Midbrain (tissue), 1 donor: ENCODE results near the gene EFL1.
"Not testable (repeated sequence)": the region's sequence is repeated elsewhere in the genome, so short reads cannot be mapped to it uniquely, and the experiment has no call there.

Experiments
- DNase-seq: peaks from one replicate; lab custom pipeline; 2025; lab: John Stamatoyannopoulos, UW

The EFL1 gene

GRCh38 chr15:82281276-82281675, 18.7 kb upstream of the EFL1 start:
- DNase-seq: not testable (repeated sequence)

DNA sequence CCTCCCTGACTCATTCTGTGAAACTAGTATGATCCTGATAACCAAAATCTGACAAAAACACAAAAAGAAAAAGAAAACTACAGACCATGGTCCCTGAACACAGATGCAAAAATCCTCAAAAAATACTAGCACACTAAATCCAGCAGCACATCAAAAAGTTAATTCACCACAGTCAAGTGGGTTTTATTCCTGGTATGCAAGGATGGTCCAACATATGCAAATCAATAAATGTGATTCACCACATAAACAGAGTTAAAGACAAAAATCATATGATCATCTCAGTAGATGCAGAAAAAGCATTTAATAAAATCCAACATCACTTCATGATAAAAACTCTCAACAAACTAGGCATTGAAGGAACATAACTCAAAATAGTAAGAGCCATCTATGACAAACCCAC, 12.9 kb upstream of the EFL1 start:
- no peak for DNase-seq

DNA sequence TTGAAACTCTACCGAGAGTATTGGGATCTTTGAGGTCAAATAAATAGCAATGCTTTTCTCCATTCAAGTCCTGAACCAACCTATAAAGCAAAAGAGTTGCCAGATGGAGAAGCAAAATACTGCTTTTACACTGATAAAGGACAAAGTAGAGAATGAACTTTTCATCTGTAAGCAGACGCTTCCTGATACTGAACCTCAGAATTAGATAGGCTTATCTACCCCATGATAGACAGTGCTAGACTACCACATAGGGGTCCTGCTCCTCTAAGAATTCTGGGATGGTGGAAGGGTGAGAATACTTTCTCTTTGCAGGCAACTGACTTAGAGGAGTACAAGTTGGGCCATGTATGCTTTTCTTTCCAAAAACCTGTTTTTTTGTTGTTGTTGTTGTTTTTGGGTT, 9.6 kb upstream of the EFL1 start:
- no peak for DNase-seq

DNA sequence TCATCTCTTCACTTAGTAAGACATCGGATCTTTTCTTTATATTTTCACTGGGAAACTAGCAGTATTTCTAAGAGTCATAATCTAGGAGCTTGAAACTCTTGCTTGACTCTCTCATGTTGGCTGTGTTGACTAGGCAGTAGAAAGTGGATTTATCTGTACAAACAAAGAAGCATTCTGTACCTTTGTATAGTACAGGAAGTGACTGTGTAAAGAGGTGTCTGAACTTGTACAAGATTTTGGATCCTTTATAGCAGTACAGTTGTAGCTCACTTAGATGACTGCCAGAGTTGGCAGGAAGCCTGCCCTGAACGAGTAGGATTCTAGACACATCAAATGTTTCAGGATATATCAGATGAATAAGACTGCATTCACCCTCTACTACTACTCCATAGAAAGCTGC, 5.9 kb upstream of the EFL1 start:
- not testable (repeated sequence) for DNase-seq

- DNase-seq: not testable (repeated sequence)
Observed at GRCh38 chr15:82267137-82267536, 4.6 kb upstream of the EFL1 start.

GRCh38 chr15:82263350-82263749, 816 bp upstream of the EFL1 start:
- no peak for DNase-seq

DNA sequence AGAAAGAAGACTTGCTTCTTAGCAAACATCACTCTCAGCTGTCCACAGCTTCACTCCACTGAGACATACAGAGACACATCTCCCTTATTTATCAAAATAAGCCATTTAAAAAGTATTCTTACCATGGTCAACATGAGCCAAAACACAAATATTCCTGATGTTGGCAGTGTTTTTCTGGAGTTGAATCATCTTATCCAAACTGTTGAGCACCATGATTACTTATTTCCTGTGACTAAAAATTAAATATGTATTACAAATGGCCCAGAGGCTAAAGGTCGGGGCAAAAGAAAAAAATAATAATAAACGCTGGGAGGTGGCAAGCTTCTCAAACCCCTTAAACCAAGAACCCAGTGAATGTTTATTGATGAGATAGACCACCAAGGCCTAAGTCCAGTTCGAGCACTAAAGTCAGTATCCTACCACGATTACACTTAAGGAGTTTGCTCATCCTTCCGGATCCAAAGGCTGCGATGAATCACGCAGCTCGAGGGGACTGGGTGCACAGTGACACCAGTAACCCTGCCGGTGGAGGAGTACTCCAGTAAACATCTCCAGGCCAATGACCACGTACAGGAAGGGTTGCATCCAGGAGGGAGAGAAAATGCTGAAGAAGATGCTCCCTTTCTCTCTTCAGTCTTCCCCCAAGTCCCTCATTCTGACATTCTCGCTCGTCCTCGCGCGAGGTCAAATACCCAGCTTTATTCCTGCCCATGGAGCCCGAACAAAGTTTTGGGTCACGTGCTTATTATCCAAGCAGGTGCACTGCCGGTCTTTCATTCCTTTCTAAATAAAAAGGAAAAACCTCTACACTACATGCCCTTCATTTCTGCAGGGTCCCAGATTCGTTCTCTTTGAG, 740 bp downstream of the EFL1 start:
- not testable (repeated sequence) for DNase-seq

GRCh38 chr15:82248261-82248660, 14.3 kb downstream of the EFL1 start:
- not testable (repeated sequence) for DNase-seq

DNA sequence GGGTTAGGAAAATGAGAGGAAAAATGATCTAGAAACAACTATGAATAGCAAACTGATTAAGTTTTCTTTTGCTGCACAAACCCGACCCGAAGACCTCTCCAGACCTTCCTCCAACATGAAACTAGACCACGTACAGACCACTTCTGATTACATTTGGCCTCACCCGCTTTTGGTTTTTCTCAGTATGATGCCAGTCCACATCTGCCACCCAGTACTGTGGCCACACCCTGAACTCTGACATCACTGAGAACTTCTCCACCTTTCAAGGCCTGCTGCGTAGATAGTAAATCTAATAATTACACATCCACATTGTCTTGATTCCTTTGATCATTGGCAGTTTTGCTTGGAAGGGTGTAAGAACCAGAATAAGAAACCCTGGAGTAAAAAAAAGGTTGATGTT, 16.6 kb downstream of the EFL1 start:
- DNase-seq: not testable (repeated sequence)

GRCh38 chr15:82243644-82244043, 18.9 kb downstream of the EFL1 start:
- DNase-seq: not testable (repeated sequence)

DNA sequence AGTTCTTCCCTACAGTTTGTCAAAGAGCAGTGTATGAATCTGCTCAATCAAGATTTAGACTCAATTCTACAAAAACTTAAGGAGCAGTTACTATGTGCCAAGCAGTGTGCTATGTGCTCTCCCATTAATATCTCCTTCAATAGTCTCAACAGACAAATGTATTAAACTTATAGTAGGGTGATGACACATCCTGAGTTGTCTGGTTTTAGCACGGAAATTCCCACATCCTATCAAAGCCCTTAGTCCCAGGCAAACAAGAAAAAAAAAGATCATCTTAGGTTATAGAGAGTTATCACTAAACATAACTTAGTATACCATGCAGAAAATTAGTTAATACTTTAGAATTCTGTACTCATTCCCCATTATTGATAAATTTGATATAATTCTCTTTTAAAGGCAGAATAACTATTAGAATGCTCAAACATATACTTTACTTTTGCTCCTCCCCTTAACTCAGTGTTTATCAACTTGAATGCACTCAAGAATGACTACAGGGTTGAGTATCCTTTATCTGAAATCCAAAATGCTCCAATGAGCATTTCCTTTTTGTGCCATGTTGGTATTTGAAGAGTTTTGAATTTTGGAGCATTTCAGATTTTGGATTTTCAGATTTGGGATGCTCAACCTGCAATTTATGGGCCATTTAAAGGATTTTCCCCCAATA, 20.6 kb downstream of the EFL1 start:
- not testable (repeated sequence) for DNase-seq

GRCh38 chr15:82239685-82240391, 22.7 kb downstream of the EFL1 start:
- no peak for DNase-seq

GRCh38 chr15:82237944-82238534, 24.5 kb downstream of the EFL1 start:
- DNase-seq: not testable (repeated sequence)

DNA sequence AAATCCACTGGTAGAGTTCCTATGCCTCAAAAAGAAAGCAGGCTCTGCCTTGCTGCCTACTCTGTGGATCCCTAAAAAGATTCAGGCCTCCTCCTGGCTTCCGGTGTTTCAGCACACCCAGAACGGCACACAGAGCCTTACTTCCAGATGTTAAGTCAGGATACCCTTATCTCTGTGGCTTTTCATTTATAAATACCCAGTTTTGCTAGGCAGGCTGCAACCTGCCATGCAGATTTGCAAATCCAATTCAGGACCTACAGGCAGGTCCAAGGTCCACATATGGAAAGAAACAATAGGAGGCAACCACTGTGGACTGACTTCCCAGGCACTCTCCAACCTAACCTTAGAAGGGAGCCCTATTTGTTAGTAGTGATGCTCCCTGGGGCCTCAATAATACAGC, 30.7 kb downstream of the EFL1 start:
- DNase-seq: no peak

- DNase-seq: no peak
Observed at GRCh38 chr15:82231233-82231632, 31.3 kb downstream of the EFL1 start.

- DNase-seq: no peak
Observed at GRCh38 chr15:82228750-82229149, 33.8 kb downstream of the EFL1 start.

GRCh38 chr15:82221535-82221934, 41.0 kb downstream of the EFL1 start:
- not testable (repeated sequence) for DNase-seq

- DNase-seq: not testable (repeated sequence)
Observed at GRCh38 chr15:82216092-82216491, 46.4 kb downstream of the EFL1 start.

DNA sequence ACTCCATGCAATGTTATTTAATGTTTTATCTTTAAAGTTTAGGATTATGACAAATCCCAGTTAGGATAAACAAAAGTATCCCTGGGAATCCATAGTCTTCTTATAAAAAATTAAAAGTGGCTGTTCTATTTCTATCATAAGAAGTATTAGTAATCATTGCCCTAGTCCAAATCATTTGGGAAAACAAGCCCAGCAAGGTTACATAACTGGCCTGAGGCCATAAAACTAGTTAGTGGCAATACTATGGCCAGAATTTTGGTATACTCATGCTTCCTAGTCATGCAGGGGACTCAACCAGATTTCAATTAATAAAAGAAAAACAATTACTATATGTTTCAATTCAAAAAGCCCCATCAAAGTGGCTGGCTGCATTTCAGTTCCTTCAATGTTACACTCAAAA, 50.3 kb downstream of the EFL1 start:
- not testable (repeated sequence) for DNase-seq

- not testable (repeated sequence) for DNase-seq
Observed at GRCh38 chr15:82210066-82210597, 52.4 kb downstream of the EFL1 start.

- DNase-seq: not testable (repeated sequence)
Observed at GRCh38 chr15:82204575-82204974, 58.0 kb downstream of the EFL1 start.
